Upper lobe of left lung (tissue), 4 donors: ENCODE measurements around the gene AXIN1.

Experiments
- CTCF ChIP-seq, 6 experiments: fragments of 450-650 bp in 4 of 6; fragments of 200-600 bp in 2 of 6; sonication (generic) in 2 of 6; IDR thresholded peaks; one replicate each; pipeline ENCODE4 v1.5.1; 2016 to 2019; ENCODE audit warnings: antibody characterized with exemption in 6 of 6
- EP300 ChIP-seq, 4 donors: sonication (generic); formaldehyde crosslinking; IDR thresholded peaks; one replicate each; pipeline ENCODE4 v1.5.1; 2017; ENCODE audit warnings: antibody characterized with exemption in 4 of 4, control low read depth in 2 of 4
- POLR2A ChIP-seq, 4 donors: fragments of 450-650 bp; IDR thresholded peaks; one replicate each; pipeline ENCODE4 v1.5.1; 2016 to 2017; ENCODE audit warnings: antibody characterized with exemption in 4 of 4, mild to moderate bottlenecking in 2 of 4
- POLR2AphosphoS5 ChIP-seq, 2 donors: sonication (generic); formaldehyde crosslinking; IDR thresholded peaks; one replicate each; pipeline ENCODE4 v1.5.1; 2017; ENCODE audit warnings: antibody characterized with exemption in 2 of 2

DNA sequence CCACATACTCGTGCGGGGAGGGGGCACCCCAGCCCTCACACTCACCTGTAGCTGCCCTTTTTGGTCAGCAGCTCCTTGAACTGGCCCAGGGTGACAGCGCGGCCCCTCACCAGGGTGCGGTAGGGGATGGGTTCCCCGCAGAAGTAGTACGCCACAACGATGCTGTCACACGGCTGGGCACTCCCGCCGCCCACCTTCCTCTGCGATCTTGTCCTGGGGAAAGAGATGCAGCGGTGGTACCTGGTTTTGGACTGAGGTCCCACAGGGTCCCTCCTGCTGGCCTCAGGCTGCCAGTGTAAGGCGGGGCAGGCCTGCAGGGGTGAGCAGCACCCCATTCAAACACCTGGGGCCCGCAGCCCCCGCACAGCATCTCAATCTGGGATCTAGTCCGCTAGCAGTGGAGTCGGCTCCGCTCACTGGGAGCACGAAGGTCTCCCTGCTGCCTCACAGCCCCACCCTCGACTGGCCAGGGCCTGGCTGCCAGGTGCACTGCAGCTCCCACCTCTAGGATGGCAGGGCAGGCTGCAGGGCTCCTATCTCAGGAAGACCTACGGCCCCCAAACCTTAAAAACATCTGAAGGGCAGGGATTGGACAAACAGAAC is 63.0 kb downstream of the AXIN1 start:
- no peak for TF ChIP-seq CTCF (IDR thresholded peaks at IDR 0.05)
- no peak for TF ChIP-seq POLR2A (IDR thresholded peaks at IDR 0.05)
- TF ChIP-seq POLR2AphosphoS5 (IDR thresholded peaks at IDR 0.05), result no peak
- TF ChIP-seq EP300 (IDR thresholded peaks at IDR 0.05), result no peak
